ENCODE results near the gene C18orf63. TPM values are rescaled to one million over a fixed set of nuclear protein-coding genes. Genes with fewer than 3 reads are reported as not detected.

C18orf63 gene
- total and polyA plus RNA-seq, 4 donors = not detected

GRCh38 chr18:74290794-74291471, 24.7 kb upstream of the C18orf63 start:
- Histone ChIP-seq H3K4me1 (ENCODE audit: control insufficient read depth in 4 of 4, insufficient read depth in 4 of 4, low read length in 3 of 4) (peaks cover 2 to 31% (median 6%) of the 10 kb centered on the region in 4 donors), H3K4me3 (ENCODE audit: low read depth in 1 of 3, low read length in 3 of 3) (peak overlapping the region; percentile 84 to 98 (median 94)), H3K36me3 (ENCODE audit: control insufficient read depth in 4 of 4, insufficient read depth in 3 of 4, low read depth in 1 of 4, low read length in 3 of 4) (peaks cover 0 to 4% (median 2%) of the 10 kb centered on the region in 4 donors), H3K9ac (ENCODE audit: low read depth in 1 of 2, low read length in 2 of 2) (peak overlapping the region; percentile 63 to 89), H3K27me3 (ENCODE audit: control insufficient read depth in 4 of 4, insufficient read depth in 4 of 4, low read length in 3 of 4) (no peaks in the 10 kb centered on the region), H3K27ac (ENCODE audit: low read depth in 1 of 2, low read length in 2 of 2) (peak overlapping the region; percentile 82 to 83), H3K9me3 (ENCODE audit: control insufficient read depth in 4 of 4, low read length in 3 of 4) (no peaks in the 10 kb centered on the region)
- DNase-seq (ENCODE audit: low spot score) = peak; percentile 55
- TF ChIP-seq RAD21 (IDR thresholded peaks at IDR 0.05) (peak in 1 of 2 donors; percentile 56), SP1 (IDR thresholded peaks at IDR 0.05) (no peak), NR2F2 (IDR thresholded peaks at IDR 0.05) (no peak), ATF3 (IDR thresholded peaks at IDR 0.05) (no peak), FOXA1 (IDR thresholded peaks at IDR 0.05) (no peak)
- WGBS = 10% methylated on average over 57 of the region's 57 CpGs

- H3K9ac ChIP-seq (ENCODE audit: low read depth in 1 of 2, low read length in 2 of 2) = peak overlapping the region; percentile 63 to 89
- DNase-seq (ENCODE audit: low spot score) = no peak
- no peaks in the 10 kb centered on the region for H3K27me3 ChIP-seq (ENCODE audit: control insufficient read depth in 4 of 4, insufficient read depth in 4 of 4, low read length in 3 of 4)
- under 1% methylated on average over 30 of the region's 30 CpGs for WGBS
- TF ChIP-seq NR2F2 (IDR thresholded peaks at IDR 0.05) (no peak), EGR1 (IDR thresholded peaks at IDR 0.05; ENCODE audit: low read depth in 2 of 2) (no peak), HNF4A (conservative IDR thresholded peaks at IDR 0.05) (no peak), FOXA1 (IDR thresholded peaks at IDR 0.05) (no peak), FOXA2 (IDR thresholded peaks at IDR 0.05) (no peak), RXRA (IDR thresholded peaks at IDR 0.05) (no peak), TAF1 (conservative IDR thresholded peaks at IDR 0.05) (no peak), CTCF (IDR thresholded peaks at IDR 0.05; ENCODE audit: low read depth, low read length, missing input control) (no peak), RAD21 (IDR thresholded peaks at IDR 0.05) (no peak), SP1 (IDR thresholded peaks at IDR 0.05) (no peak), JUND (IDR thresholded peaks at IDR 0.05) (no peak), YY1 (IDR thresholded peaks at IDR 0.05) (no peak), GABPA (IDR thresholded peaks at IDR 0.05 in 1 of 2, conservative IDR thresholded peaks at IDR 0.05 in 1 of 2) (no peak), MAX (IDR thresholded peaks at IDR 0.05) (no peak), HNF4G (IDR thresholded peaks at IDR 0.05) (no peak)
- TF ChIP-seq, protein P1, sequence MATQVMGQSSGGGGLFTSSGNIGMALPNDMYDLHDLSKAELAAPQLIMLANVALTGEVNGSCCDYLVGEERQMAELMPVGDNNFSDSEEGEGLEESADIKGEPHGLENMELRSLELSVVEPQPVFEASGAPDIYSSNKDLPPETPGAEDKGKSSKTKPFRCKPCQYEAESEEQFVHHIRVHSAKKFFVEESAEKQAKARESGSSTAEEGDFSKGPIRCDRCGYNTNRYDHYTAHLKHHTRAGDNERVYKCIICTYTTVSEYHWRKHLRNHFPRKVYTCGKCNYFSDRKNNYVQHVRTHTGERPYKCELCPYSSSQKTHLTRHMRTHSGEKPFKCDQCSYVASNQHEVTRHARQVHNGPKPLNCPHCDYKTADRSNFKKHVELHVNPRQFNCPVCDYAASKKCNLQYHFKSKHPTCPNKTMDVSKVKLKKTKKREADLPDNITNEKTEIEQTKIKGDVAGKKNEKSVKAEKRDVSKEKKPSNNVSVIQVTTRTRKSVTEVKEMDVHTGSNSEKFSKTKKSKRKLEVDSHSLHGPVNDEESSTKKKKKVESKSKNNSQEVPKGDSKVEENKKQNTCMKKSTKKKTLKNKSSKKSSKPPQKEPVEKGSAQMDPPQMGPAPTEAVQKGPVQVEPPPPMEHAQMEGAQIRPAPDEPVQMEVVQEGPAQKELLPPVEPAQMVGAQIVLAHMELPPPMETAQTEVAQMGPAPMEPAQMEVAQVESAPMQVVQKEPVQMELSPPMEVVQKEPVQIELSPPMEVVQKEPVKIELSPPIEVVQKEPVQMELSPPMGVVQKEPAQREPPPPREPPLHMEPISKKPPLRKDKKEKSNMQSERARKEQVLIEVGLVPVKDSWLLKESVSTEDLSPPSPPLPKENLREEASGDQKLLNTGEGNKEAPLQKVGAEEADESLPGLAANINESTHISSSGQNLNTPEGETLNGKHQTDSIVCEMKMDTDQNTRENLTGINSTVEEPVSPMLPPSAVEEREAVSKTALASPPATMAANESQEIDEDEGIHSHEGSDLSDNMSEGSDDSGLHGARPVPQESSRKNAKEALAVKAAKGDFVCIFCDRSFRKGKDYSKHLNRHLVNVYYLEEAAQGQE (IDR thresholded peaks at IDR 0.05) = no peak
- peak overlapping the region; percentile 84 to 98 (median 94) for H3K4me3 ChIP-seq (ENCODE audit: low read depth in 1 of 3, low read length in 3 of 3)
- H3K9me3 ChIP-seq (ENCODE audit: control insufficient read depth in 4 of 4, low read length in 3 of 4) = no peaks in the 10 kb centered on the region
- peaks cover 2 to 27% (median 5%) of the 10 kb centered on the region in 4 donors for H3K4me1 ChIP-seq (ENCODE audit: control insufficient read depth in 4 of 4, insufficient read depth in 4 of 4, low read length in 3 of 4)
- peaks cover 0 to 4% (median 2%) of the 10 kb centered on the region in 4 donors for H3K36me3 ChIP-seq (ENCODE audit: control insufficient read depth in 4 of 4, insufficient read depth in 3 of 4, low read depth in 1 of 4, low read length in 3 of 4)
- H3K27ac ChIP-seq (ENCODE audit: low read depth in 1 of 2, low read length in 2 of 2) = peak overlapping the region; percentile 82 to 83
Measured at GRCh38 chr18:74291472-74291770, 24.2 kb upstream of the C18orf63 start.

Measured in liver (tissue), 9 donors.